Measurements from ENCODE around the gene ZNF138.

GRCh38 chr7:64787295-64787694 lies 6.9 kb upstream of the ZNF138 start:
- TF ChIP-seq POLR2AphosphoS5 (IDR thresholded peaks at IDR 0.05) (no peak), CTCF (IDR thresholded peaks at IDR 0.05) (no peak), EP300 (IDR thresholded peaks at IDR 0.05) (no peak), POLR2A (IDR thresholded peaks at IDR 0.05) (no peak)
